Mucosa of gallbladder (tissue), 1 donor: ENCODE data around the gene ALK. TPM values are rescaled to one million over a fixed set of nuclear protein-coding genes. Genes with fewer than 3 reads are reported as not detected.

ENCODE experiments used
- DNase-seq: peaks from one replicate; pipeline ENCODE4 v3.0.0-alpha.2; 2020; ENCODE audit warnings: low spot score
- total RNA-seq: library from RNA; stranded (reverse); gene quantifications from one replicate; pipeline ENCODE4 v1.2.1, GENCODE V29; 2021
- donor health status: DM: no; HTN: no; CAD: no.

The ALK gene
- total RNA-seq, 1 donor from 2014 or later = 0.20 TPM

DNA sequence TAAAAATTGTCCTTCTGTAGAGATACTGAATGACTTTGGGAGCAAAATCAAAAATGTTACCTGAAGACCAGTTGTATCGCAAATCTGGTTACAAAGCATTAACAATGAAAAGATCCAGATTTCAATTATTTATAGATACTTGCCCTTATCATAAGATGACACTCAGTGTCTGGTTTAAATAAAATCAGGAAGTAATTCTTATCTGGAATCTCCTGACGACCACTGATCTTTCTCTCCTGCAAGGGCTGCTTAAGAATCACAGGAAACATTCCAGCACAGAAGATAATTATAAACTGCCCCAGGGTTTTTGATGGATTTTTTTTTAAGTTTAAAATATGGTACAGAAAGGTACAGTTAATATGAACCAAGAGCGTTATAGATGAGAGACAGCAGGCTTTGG, 205.7 kb downstream of the ALK start:
- DNase-seq = no peak

- no peak for DNase-seq
Measured at GRCh38 chr2:29714333-29714732, 207.1 kb downstream of the ALK start.

DNA sequence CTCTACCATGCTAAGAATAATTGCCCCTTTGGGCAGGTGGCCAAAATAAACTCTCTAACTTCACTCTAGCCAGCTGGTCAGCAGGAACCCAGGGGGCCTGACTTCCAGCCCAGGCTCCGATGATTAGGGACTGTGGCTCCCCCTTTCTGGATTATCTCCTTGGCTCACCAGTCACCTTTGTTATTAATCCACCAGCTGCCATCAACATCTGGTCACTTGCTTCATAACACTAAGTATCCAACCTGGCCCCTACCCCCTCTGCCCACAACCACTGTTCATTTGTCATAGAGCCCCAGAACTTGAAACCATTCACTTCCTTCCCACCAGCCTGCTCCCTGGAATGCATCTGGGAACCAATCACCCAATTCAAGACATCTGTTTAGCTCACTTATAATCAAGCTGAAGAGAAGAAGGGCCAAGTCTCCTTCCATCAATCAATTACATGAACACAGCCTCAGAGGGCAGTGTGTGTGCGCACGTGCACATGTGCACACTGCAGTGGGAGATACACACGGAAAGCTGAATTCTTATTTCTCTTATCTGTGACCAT, 215.1 kb downstream of the ALK start:
- no peak for DNase-seq

DNA sequence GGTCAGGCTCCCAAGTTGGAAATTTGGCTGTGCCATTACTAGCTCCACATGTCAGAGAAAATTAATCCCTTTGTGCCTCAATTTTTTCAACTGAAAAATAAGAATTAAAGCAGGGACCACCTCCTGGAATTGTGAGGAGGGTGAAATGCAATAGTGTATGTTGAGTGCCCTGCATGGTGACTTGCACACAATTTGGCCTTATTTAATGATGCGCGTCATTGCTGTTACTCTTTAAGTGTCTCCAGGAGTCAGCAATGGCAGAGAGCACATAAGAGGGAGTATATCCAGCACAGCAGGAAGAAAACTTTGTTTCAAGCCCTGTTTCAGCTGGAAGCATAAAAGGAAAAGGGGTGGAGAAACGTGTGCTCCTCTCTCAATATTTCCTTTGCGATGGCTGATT, 215.8 kb downstream of the ALK start:
- no peak for DNase-seq

GRCh38 chr2:29703336-29703735, 218.1 kb downstream of the ALK start:
- DNase-seq = no peak

DNA sequence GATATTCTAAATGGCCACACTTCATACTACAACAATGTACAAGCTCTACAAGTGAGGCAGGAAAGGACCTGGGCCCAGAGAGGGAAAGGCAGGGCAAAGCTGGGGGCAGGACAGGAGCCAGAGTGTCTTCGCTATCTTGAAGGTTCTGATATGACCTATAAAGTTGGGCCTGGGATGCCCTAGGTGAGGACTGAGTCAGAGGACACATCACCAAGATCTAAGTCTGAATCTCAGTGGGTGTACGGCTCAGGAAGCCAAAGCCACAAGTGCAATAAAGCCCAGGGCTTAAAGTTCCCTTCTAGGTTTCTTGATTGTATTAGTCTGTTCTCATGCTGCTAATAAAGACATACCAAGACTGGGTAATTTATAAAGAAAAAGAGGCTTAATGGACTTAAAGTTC, 219.1 kb downstream of the ALK start:
- DNase-seq = no peak

DNA sequence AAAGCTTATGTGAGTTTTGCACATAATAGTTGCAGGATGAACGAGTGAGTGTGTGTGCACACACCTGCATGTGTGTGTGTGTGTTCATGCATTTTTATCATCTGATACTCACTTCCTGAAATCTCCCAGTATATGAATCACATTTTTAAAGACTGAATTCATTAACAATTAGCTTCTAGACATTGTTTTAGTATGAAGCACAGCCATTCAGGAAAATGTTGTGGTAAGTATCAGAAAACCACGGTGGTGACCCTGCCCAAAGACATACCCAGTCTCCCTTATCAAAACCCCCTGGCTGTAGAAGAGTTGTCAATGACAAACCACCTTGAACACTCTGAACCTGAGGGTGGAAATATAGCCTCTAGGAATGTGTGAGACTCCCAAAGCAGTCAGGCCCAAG, 220.8 kb downstream of the ALK start:
- no peak for DNase-seq

- DNase-seq = no peak
Measured at GRCh38 chr2:29699045-29699444, 222.3 kb downstream of the ALK start.

GRCh38 chr2:29698216-29698615, 223.2 kb downstream of the ALK start:
- DNase-seq = no peak

DNA sequence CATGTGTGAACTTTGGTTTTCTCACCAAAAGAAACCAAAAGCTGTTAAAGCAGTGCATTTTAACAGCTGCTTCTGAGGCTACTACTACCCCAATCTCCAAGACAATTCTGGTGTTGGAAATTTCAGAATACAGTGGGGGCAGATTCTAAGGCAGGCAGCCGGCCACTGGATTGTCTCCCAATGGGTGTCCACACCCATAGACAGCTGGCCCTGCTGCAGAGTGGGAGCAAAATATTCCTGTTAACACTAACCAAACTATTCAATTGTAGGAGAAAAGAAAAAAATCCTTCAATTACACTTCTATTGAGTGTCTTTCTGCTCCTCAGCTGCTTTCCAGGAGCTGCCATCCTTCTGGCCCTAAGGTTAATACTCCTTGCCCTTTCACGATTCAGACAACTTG, 223.7 kb downstream of the ALK start:
- no peak for DNase-seq

DNA sequence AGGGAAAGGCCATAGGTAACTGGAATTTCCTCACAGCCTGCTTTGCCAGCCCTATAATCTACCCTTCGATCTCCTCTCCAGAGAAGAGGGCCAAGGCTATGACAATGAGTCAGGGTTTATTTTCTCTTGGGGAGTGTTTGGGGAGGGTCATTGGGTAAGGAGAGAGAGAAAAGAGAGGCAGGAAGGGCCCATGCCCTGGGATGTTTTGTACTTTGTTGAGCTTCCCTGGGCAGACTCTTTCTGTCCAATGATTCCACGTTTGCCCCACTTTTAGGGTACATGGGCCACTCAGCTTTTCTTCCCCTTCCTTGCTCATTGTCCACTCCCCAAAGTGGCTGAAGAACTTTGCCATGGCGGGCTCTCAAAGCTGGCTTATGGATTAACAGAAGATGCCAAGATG, 224.2 kb downstream of the ALK start:
- DNase-seq = no peak

DNA sequence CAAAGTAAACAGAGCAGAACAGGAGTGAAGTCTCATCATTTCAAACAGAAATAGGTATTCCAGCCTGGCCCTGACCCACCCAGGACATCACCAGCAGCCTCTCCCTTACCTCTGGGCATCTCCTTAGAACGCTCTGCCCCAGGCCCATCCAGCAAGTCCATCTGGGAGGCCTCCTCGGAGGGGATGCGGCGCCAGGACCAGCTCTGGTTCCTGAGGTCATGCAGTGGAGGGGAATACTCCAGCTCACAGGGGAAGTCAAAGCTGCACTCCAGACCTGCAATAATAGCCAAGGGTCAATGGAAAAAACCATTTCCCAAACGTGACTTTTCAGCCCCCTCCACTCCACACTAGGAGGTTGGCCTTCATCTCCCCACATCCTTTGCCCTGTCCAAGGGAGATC, 226.6 kb downstream of the ALK start:
- DNase-seq = no peak

- DNase-seq = no peak
Measured at GRCh38 chr2:29691391-29691950, 229.9 kb downstream of the ALK start.

- DNase-seq = no peak
Measured at GRCh38 chr2:29689666-29690065, 231.7 kb downstream of the ALK start.

DNA sequence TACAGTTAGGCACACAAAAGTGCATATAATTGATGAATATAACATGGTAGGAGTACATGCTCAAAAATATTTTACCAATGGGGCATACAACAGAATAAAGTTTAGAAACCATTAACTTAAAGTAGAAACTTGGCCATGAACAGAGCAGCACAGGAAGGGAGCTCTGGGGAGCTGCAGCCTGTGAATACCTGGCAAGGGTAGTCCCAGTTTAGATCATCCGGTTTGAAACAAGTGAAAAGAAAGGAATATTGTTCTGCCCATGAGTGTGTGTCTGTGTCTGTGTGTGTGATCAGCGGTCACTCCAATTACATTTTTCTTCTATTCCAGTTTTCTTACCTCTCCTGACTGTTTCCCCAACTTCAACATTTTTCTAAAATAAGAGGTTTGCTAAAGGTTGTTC, 233.0 kb downstream of the ALK start:
- no peak for DNase-seq

DNA sequence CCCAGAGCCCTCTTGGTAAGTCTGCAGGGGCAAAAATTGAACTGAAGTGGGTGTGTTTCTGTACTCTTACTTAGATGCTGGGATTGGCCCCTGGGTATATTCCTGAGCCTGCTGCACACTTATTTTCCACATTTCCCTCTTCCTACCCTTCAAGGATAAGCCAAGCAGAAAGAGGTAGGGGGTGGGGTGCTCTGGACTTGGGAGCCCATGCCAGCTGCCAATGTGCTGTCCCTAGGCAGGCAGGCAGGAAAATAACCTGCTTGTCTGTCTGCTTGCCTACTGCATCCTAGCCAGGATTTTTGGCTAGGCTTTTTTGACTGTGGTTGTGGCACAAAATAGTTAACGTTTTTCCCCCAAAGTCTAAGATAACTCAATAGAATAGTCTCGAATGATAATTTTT, 234.3 kb downstream of the ALK start:
- no peak for DNase-seq

- DNase-seq = no peak
Measured at GRCh38 chr2:29676886-29677453, 244.4 kb downstream of the ALK start.

DNA sequence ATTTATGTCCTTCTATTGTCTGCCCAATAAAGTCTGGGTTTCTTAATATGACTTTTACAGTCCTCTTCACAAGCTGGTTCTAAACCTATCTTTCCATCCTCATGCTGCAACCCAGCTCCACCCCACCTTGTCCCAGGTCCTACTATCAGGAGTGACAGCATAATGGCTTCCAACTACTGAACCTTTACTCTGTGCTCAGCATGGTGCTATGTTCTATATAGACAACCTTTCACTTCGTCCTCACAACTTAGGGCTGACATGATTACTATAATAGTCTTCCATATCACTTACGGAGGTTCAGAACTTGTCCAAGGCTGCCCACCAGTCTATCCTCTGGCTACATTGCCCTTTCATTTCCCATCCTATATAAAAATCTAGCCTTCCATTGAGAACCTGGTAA, 256.8 kb downstream of the ALK start:
- no peak for DNase-seq

DNA sequence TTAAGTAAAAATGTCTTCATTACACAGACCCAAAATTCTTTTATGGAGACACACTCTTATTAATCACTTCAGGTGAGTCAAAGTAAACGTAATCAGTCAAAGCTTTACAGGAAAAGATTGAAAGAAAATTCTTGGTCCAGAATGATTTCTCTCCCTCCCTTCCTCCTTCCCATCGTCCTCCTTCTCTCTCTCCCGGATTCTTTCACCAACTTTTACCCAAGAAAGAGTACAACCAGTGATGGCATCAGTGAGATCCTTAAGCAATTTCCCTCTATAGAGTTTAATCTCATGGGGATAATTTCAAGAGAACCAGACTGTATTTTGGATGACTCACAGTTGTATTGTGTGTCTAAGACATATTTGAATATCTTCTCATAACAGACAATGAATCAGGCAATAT, 258.1 kb downstream of the ALK start:
- no peak for DNase-seq

DNA sequence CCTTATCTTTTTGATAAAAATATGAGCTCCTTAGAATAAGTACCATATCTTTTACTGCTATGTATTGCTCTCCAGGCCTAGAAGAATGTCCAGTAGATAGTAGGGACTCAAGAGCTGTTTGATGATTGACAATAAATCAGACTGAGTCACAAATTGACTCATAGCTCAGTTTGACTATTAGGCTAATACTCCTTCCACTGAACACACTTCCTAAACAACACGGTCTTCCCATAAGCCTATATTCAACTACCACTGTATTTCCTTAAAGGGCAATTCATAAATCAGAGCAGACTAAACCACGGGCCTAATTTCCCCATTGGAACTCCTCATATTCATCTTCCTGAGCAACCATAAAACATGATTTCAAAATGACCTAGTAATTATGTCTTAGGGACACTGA, 258.5 kb downstream of the ALK start:
- DNase-seq = no peak

DNA sequence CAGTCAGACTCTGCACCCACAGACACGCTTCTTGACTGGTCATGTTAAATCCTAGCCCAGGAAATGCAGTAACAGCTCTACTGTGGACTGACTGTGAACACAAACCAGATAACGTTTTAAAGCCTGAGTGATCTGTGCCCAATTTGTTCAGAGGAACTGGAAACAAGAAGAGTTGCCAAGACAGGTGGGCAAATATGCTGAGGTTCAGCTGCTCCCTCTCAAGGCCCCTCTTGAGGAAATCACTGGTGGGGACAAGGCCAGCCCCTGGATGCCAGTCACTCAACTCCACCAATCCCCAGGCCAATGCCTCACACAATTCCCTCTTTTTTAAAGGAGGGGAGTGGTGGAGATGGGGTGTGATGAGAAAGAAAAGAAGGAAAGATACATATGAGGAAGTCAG, 261.2 kb downstream of the ALK start:
- DNase-seq = no peak

DNA sequence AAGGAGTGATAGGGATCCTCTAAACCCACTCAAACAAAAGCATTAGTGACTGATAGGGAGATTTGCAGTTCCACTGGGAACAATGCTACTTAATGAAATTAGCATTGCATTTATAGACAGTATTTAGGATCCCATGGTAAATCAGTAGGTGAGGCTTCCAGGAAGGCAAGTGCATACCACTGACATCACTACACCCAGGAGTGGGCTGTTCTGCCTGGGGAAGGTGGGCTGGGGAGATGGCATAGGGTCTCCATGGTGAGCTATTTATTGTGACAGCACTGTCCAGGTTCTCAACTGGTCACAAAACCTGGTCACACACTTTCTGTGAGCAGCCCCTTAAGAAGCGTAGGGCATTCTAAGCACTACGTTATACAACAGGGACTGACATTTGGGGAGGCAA, 262.2 kb downstream of the ALK start:
- no peak for DNase-seq

GRCh38 chr2:29657674-29658073, 263.7 kb downstream of the ALK start:
- no peak for DNase-seq
